Type B pancreatic cell (in vitro differentiated cells): ENCODE data around the gene DGCR2. TPM values are rescaled to one million over a fixed set of nuclear protein-coding genes. Genes with fewer than 3 reads are reported as not detected.

Experiments
- DNase-seq: peaks from one replicate; pipeline ENCODE4 v3.0.0; 2021; ENCODE audit warnings: mixed read lengths; ENCODE audit not compliant: unreplicated experiment; ENCODE audit errors: extremely low spot score
- H3K27ac Mint-ChIP-seq: 2 replicates; pipeline ENCODE4 v1.8.0; 2021; ENCODE audit warnings: mild to moderate bottlenecking, mixed read lengths
- H3K27me3 Mint-ChIP-seq: 2 replicates; pipeline ENCODE4 v1.8.0; 2021; ENCODE audit warnings: mixed read lengths
- H3K36me3 Mint-ChIP-seq: 2 replicates; pipeline ENCODE4 v1.8.0; 2021; ENCODE audit warnings: mixed read lengths
- H3K4me1 Mint-ChIP-seq: one replicate; pipeline ENCODE4 v1.8.0; 2021; ENCODE audit warnings: mixed read lengths; ENCODE audit not compliant: unreplicated experiment
- H3K4me3 Mint-ChIP-seq: 2 replicates; pipeline ENCODE4 v1.8.0; 2021; ENCODE audit warnings: mild to moderate bottlenecking, mixed read lengths
- H3K9me3 Mint-ChIP-seq: 2 replicates; pipeline ENCODE4 v1.8.0; 2021; ENCODE audit warnings: mixed read lengths
- total RNA-seq: library from RNA; stranded (reverse); gene quantifications from 2 replicates; pipeline ENCODE4 v1.2.1, GENCODE V29; 2021; ENCODE audit warnings: low replicate concordance
- TF ChIP-seq, protein P1 (sequence below): fragments of 200-600 bp; sonication (generic); conservative IDR thresholded peaks from 2 replicates; pipeline ENCODE4 v1.5.0; 2021; ENCODE audit warnings: antibody characterized with exemption, mild to moderate bottlenecking

Gene DGCR2
- total RNA-seq, 1 donor from 2014 or later = 83.1 TPM

DNA sequence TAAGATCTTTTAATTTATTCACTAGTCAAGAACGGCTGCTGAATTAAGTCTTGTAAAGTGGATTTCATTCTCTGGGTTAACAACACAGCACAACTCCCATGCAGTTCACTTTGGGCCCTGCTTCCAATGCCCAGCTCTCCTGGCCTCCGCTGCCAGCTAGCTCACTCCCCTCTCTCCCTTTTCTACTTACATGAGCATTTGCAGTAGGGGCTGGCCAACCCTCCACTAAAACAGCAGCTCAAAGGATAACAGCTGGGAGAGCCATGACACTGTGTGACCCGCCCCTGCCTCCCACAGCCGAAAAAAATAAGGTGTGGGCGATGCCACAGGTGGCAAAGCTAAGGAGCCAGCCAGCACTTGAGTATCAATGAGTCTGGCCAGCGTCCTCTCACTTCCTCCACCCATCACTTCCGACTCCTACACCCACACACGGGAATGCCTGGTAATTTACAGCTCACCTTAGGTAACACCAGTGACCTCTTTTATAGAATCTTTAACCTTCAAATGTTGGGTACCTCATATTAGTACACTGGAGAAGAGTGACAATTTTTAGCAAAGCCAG, 56.8 kb downstream of the DGCR2 start:
- Mint-ChIP-seq H3K4me1 (no peaks in the 10 kb centered on the region), H3K9me3 (no peaks in the 10 kb centered on the region), H3K4me3 (no peak overlapping the region), H3K27me3 (no peaks in the 10 kb centered on the region), H3K27ac (no peak overlapping the region), H3K36me3 (peaks cover 11% of the 10 kb centered on the region)
- TF ChIP-seq, protein P1, sequence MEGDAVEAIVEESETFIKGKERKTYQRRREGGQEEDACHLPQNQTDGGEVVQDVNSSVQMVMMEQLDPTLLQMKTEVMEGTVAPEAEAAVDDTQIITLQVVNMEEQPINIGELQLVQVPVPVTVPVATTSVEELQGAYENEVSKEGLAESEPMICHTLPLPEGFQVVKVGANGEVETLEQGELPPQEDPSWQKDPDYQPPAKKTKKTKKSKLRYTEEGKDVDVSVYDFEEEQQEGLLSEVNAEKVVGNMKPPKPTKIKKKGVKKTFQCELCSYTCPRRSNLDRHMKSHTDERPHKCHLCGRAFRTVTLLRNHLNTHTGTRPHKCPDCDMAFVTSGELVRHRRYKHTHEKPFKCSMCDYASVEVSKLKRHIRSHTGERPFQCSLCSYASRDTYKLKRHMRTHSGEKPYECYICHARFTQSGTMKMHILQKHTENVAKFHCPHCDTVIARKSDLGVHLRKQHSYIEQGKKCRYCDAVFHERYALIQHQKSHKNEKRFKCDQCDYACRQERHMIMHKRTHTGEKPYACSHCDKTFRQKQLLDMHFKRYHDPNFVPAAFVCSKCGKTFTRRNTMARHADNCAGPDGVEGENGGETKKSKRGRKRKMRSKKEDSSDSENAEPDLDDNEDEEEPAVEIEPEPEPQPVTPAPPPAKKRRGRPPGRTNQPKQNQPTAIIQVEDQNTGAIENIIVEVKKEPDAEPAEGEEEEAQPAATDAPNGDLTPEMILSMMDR = no peak
- DNase-seq = no peak

DNA sequence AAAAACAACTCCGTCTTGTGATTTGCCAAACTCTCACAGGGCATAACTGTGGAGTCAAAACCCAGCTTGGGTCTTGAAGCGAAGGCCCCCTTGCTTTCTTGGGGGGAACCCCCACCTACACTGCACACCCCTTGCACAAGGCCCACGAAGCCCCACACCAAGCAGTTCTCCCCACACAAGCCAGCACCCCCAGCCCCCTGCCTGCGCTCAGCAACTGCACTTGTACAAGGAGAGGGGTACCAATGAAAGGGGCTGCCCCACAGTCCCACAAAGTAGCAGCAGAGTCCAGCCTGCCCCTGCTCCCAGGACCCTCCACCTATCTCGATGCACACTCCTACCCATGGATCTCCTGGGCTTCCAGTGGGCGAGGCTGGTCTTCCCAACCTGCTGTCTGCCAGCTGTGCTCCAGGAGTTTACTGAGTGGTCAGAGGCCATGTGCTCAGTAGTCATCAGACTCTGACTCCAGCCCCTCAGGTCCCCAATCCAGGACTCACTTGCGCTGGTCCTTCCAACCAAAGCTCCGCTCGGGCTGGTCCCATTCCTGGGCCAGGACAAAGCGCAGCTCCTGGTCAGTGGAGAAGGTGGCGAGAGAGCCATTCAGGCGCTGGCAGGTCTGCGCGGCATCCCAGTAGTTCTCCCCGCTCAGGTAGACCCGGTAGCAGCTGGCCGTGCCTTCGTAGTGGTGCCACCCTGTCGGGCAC, 57.7 kb downstream of the DGCR2 start:
- no peaks in the 10 kb centered on the region for H3K27me3 Mint-ChIP-seq
- peaks cover 15% of the 10 kb centered on the region for H3K36me3 Mint-ChIP-seq
- no peak overlapping the region for H3K27ac Mint-ChIP-seq
- H3K4me1 Mint-ChIP-seq = no peaks in the 10 kb centered on the region
- no peak for DNase-seq
- TF ChIP-seq, protein P1 = no peak
- H3K4me3 Mint-ChIP-seq = no peak overlapping the region
- H3K9me3 Mint-ChIP-seq = no peaks in the 10 kb centered on the region

DNA sequence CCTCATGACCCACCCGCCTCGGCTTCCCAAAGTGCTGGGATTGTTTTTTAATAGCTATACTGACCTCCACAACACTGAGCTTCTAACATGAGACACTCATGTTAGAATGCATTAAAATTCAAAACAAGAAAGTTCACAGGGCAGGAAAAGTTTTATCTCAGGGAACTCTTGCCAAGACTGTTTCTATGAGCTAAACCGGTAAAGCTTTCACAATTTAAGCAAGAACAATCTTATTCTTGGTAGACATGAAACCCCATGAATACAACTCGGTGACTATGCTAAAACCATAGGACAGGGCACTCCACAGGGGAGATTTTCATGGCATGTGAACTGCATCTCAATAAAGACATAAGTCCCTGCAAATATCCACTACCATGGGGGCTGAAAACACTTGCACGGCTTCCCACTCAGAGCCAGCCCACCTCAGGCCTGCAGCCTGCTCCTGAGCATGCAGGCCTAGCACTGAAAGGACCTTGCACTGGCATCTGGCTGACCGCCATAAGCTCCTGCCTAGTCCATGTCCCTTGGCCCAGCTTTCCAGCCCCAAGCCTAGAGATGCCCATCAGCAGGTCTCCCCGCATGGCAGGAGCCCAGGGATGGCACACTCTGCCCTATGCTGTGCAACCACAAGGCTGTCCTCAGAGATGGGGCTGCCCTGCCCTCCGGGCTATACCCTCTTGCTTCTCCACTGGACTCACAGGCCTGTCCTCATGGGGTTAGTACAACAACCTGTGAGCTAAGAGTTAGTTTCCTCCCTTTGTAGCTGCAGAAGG, 58.4 kb downstream of the DGCR2 start:
- Mint-ChIP-seq H3K27me3 (no peaks in the 10 kb centered on the region), H3K27ac (no peak overlapping the region), H3K9me3 (no peaks in the 10 kb centered on the region), H3K4me3 (no peak overlapping the region), H3K36me3 (peaks cover 15% of the 10 kb centered on the region), H3K4me1 (no peaks in the 10 kb centered on the region)
- TF ChIP-seq, protein P1 = no peak
- no peak for DNase-seq

DNA sequence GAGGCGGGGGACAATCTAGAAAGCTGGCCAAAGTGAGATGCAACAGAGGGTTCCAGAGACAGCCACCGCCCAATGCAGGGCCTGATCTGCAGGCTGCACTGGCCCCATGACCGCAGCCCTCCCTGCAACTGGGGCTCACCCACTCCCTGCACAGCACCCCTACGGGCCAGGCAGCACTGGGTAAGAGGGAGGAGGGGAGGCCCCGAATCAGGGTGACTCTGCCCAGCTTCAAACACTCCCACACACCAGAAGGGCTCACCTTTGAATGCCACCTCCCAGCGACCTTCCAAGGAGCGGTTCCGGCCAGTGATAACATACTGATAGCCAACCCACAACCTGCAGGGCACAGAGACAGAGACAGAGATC, 59.3 kb downstream of the DGCR2 start:
- Mint-ChIP-seq H3K27ac (no peak overlapping the region), H3K9me3 (no peaks in the 10 kb centered on the region), H3K27me3 (no peaks in the 10 kb centered on the region), H3K4me3 (no peak overlapping the region), H3K36me3 (peaks cover 18% of the 10 kb centered on the region), H3K4me1 (no peaks in the 10 kb centered on the region)
- no peak for DNase-seq
- TF ChIP-seq, protein P1 = no peak

DNA sequence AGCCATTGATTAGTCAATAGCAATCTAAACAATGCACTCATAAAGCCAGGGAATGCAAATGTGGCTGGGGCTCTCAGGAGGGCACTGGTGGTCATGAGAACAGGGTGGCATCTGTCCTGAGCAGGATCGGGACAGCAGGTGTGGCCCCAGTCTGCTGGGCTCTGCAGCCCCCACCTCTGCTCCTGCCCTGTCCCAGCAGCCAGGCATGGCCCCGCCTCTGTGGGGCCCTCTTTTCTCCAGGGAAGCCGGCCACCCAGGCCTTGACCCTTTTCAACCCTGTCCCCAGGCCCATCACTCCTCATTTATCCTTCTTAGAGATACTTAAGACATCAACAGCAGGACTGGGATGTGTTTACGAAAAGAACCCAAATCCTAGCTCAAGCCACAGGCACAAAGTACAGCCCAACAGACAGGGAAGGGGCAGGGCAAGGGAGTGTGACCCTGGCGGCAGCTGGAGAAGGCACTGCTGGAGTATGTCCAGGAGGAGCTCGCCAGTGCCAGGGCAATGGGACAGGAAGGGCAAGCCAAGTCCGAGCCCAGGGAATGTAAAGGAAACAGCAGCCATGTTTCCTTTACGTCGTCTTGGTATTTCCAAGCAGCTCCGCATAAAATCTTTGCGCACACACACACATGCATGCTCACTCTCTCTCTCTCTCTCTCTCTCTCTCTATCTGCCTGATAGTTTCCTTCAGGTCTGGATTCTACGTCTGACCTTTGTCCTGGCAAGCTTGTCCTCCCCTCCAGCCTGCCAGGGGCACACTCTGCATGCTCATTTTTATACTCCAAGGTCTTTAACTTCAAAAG, 59.9 kb downstream of the DGCR2 start:
- Mint-ChIP-seq H3K4me1 (no peaks in the 10 kb centered on the region), H3K9me3 (no peaks in the 10 kb centered on the region), H3K27me3 (no peaks in the 10 kb centered on the region), H3K4me3 (no peak overlapping the region), H3K36me3 (peaks cover 18% of the 10 kb centered on the region), H3K27ac (no peak overlapping the region)
- TF ChIP-seq, protein P1 = no peak
- no peak for DNase-seq
